Fibroblast of lung (primary cell): ENCODE data around the gene ACAD10. TPM values are rescaled to one million over a fixed set of nuclear protein-coding genes. Genes with fewer than 3 reads are reported as not detected.

Experiments
- DNase-seq, 2 donors: peaks; one replicate each; pipeline versions ENCODE4 v3.0.0 to v3.0.0-alpha.2; 2010; ENCODE audit warnings: low read depth in 2 of 2
- H2AFZ ChIP-seq: 2 replicates; pipeline ENCODE4 v1.5.1; 2012; ENCODE audit warnings: low read length, control low read depth, inconsistent platforms
- H3K27ac ChIP-seq: 2 replicates; pipeline ENCODE4 v1.5.1; 2011; ENCODE audit warnings: low read length, control low read depth; ENCODE audit not compliant: insufficient read depth
- H3K27me3 ChIP-seq: 2 replicates; pipeline ENCODE4 v1.5.1; 2011; ENCODE audit warnings: mild to moderate bottlenecking, low read length; ENCODE audit not compliant: control insufficient read depth, insufficient read depth
- H3K36me3 ChIP-seq: 2 replicates; pipeline ENCODE4 v1.5.1; 2011; ENCODE audit warnings: low read length; ENCODE audit not compliant: control insufficient read depth, insufficient read depth
- H3K4me1 ChIP-seq: 2 replicates; pipeline ENCODE4 v1.5.1; 2011; ENCODE audit warnings: low read length; ENCODE audit not compliant: control insufficient read depth, insufficient read depth; ENCODE audit errors: extremely low read depth
- H3K4me2 ChIP-seq: 2 replicates; pipeline ENCODE4 v1.5.1; 2011; ENCODE audit warnings: low read length, control low read depth; ENCODE audit not compliant: insufficient read depth; ENCODE audit errors: extremely low read depth
- H3K4me3 ChIP-seq, 4 experiments: fragments of 200-600 bp in 1 of 4; sonication (generic) in 1 of 4; replicated peaks in 1 of 4; 2 replicates each; pipeline ENCODE4 v1.5.1; 2011 to 2016; ENCODE audit warnings: low read length in 4 of 4, low read depth in 3 of 4, mild to moderate bottlenecking in 3 of 4, control low read depth in 2 of 4, inconsistent platforms in 1 of 4, mixed read lengths in 1 of 4; ENCODE audit not compliant: insufficient read depth in 1 of 4; ENCODE audit errors: control extremely low read depth in 1 of 4
- H3K79me2 ChIP-seq: 2 replicates; pipeline ENCODE4 v1.5.1; 2012; ENCODE audit warnings: mild to moderate bottlenecking, low read length, inconsistent platforms; ENCODE audit not compliant: control insufficient read depth, insufficient read depth
- H3K9ac ChIP-seq: 2 replicates; pipeline ENCODE4 v1.5.1; 2011; ENCODE audit warnings: mild to moderate bottlenecking, low read length, control low read depth; ENCODE audit not compliant: insufficient read depth
- H3K9me3 ChIP-seq: 2 replicates; pipeline ENCODE4 v1.5.1; 2012; ENCODE audit warnings: low read depth, low read length; ENCODE audit not compliant: control insufficient read depth, insufficient read depth
- H4K20me1 ChIP-seq: 2 replicates; pipeline ENCODE4 v1.5.1; 2011; ENCODE audit warnings: low read length; ENCODE audit not compliant: control insufficient read depth, insufficient read depth; ENCODE audit errors: extremely low read depth
- CTCF ChIP-seq, 2 donors: IDR thresholded peaks in 1 of 2; conservative IDR thresholded peaks in 1 of 2; 1 replicate in 1 of 2; 2 replicates in 1 of 2; pipeline ENCODE4 v1.5.1; 2011 to 2012; ENCODE audit warnings: low read length in 2 of 2, control low read depth in 1 of 2, inconsistent platforms in 1 of 2, low read depth in 1 of 2, mild to moderate bottlenecking in 1 of 2
- EZH2 ChIP-seq: IDR thresholded peaks from 2 replicates; pipeline ENCODE4 v1.5.1; 2012; ENCODE audit warnings: low read length, control low read depth, mild to moderate bottlenecking; ENCODE audit errors: missing control alignments
- polyA plus RNA-seq, 2 donors: library from polyadenylated mRNA; depleted of rRNA in 1 of 2; stranded (reverse) in 1 of 2; unstranded in 1 of 2; fragments of >200 nt; gene quantifications; 2 replicates each; pipeline ENCODE4 v1.2.1, GENCODE V29; 2011 to 2012; ENCODE audit warnings: missing spikeins in 1 of 2
- total RNA-seq: library from RNA; depleted of rRNA; stranded (reverse); fragments of >200 nt; gene quantifications from 2 replicates; pipeline ENCODE4 v1.2.1, GENCODE V29; 2014

ACAD10 gene
- total and polyA plus RNA-seq, 2 donors (not counting 1 experiment from before 2014, with no cell fraction given), result 11.2 to 19.8 TPM

DNA sequence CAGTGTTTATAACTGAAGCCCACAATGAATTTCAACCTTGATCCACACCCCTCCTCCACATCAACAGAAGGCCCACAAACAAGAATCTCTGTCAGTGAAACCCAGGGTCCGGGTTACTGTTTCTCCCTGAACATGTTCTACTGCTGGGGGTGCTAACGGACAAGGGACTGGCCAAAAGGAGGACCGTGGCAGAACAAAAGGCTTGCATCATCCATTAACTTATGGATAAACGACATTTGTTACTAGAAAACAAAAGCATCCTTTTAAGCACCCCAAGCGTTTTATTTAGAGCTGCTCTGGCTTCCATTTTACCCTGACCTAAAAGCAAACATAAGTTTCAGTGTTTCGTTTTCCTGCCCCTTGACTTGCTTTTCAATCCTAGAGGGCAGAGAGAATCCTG, 32.3 kb upstream of the ACAD10 start:
- Histone ChIP-seq H3K27ac (no peak overlapping the region), H4K20me1 (no peaks in the 10 kb centered on the region), H3K36me3 (peaks cover 5% of the 10 kb centered on the region), H3K9ac (no peak overlapping the region), H3K27me3 (no peaks in the 10 kb centered on the region), H3K79me2 (no peaks in the 10 kb centered on the region), H3K4me2 (no peak overlapping the region), H3K4me3 (no peak overlapping the region), H3K4me1 (no peaks in the 10 kb centered on the region), H2AFZ (no peak overlapping the region), H3K9me3 (no peaks in the 10 kb centered on the region)
- TF ChIP-seq CTCF (conservative IDR thresholded peaks at IDR 0.05 in 1 of 2, IDR thresholded peaks at IDR 0.05 in 1 of 2; ENCODE audit: low read depth in 1 of 2, low read length in 2 of 2), result no peak
- no peak for TF ChIP-seq EZH2
- DNase-seq, result no peak

DNA sequence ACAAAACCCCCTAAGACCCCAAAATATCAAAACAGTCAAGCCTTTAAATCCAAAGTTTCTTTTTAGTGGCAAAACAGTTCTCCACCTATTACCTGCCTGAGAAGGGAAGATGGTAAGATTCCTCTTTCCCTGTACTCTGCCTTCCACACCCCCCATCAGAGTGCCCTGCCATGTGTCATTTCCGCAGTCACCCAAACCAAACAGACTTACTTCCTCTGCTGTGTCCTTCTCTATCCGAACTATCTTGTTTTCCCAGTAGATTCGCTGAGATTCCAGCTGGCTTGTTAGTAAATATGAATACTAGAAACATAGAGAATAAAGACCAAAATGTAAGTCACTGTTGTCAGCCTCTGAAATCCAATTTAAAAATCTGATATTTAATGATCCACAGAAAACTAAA, 30.5 kb upstream of the ACAD10 start:
- no peak for DNase-seq
- H3K79me2 ChIP-seq, result no peaks in the 10 kb centered on the region
- H3K27ac ChIP-seq, result no peak overlapping the region
- no peaks in the 10 kb centered on the region for H4K20me1 ChIP-seq
- H3K27me3 ChIP-seq, result no peaks in the 10 kb centered on the region
- H3K9me3 ChIP-seq, result no peaks in the 10 kb centered on the region
- TF ChIP-seq CTCF (conservative IDR thresholded peaks at IDR 0.05 in 1 of 2, IDR thresholded peaks at IDR 0.05 in 1 of 2; ENCODE audit: low read depth in 1 of 2, low read length in 2 of 2) (no peak), EZH2 (no peak)
- peaks cover 9% of the 10 kb centered on the region for H3K36me3 ChIP-seq
- no peak overlapping the region for H2AFZ ChIP-seq
- H3K4me2 ChIP-seq, result no peak overlapping the region
- H3K4me3 ChIP-seq, result no peak overlapping the region
- no peak overlapping the region for H3K9ac ChIP-seq
- H3K4me1 ChIP-seq, result no peaks in the 10 kb centered on the region

- no peaks in the 10 kb centered on the region for H4K20me1 ChIP-seq
- TF ChIP-seq CTCF (conservative IDR thresholded peaks at IDR 0.05 in 1 of 2, IDR thresholded peaks at IDR 0.05 in 1 of 2; ENCODE audit: low read depth in 1 of 2, low read length in 2 of 2) (no peak), EZH2 (no peak)
- DNase-seq, result no peak
These were observed 29.8 kb upstream of the ACAD10 start for GRCh38 chr12:111656016-111656415.

More at GRCh38 chr12:111656016-111656415, 29.8 kb upstream of the ACAD10 start:
- peaks cover 9% of the 10 kb centered on the region for H3K36me3 ChIP-seq
- H3K4me1 ChIP-seq, result no peaks in the 10 kb centered on the region
- no peak overlapping the region for H3K27ac ChIP-seq
- no peaks in the 10 kb centered on the region for H3K27me3 ChIP-seq
- no peak overlapping the region for H3K4me3 ChIP-seq
- no peaks in the 10 kb centered on the region for H3K79me2 ChIP-seq
- H3K4me2 ChIP-seq, result no peak overlapping the region
- no peak overlapping the region for H2AFZ ChIP-seq
- H3K9ac ChIP-seq, result no peak overlapping the region
- no peaks in the 10 kb centered on the region for H3K9me3 ChIP-seq
